Measurements from ENCODE around the gene OR10A2. TPM values are rescaled to one million over a fixed set of nuclear protein-coding genes. Genes with fewer than 3 reads are reported as not detected.

OR10A2 gene
- polyA plus RNA-seq, 1 of the 3 experiments (the other 2 are of a cell fraction), result not detected

- Histone ChIP-seq H3K79me2 (ENCODE audit: insufficient read depth) (no peaks in the 10 kb centered on the region), H3K4me3 (ENCODE audit: low read depth in 2 of 2, low read length in 1 of 2) (no peak within 1 kb of the TSS), H4K20me1 (ENCODE audit: insufficient read depth) (no peaks in the 10 kb centered on the region), H3K9ac (no peak within 1 kb of the TSS), H3K36me3 (replicated peaks in 1 of 2; ENCODE audit: control insufficient read depth in 1 of 2, insufficient read depth in 2 of 2, low read length in 1 of 2) (no peaks in the 10 kb centered on the region), H3K27ac (ENCODE audit: low read depth in 2 of 2, low read length in 1 of 2) (no peak within 1 kb of the TSS), H3K27me3 (ENCODE audit: insufficient read depth) (no peaks in the 10 kb centered on the region), H3F3A (replicated peaks; ENCODE audit: insufficient read depth) (no peaks in the 10 kb centered on the region), H3K4me2 (no peak within 1 kb of the TSS), H3K9me2 (no peaks in the 10 kb centered on the region), H3K9me3 (no peaks in the 10 kb centered on the region), H2AFZ (ENCODE audit: low read depth) (no peak within 1 kb of the TSS), H3K4me1 (ENCODE audit: control insufficient read depth in 1 of 2, insufficient read depth in 2 of 2, low read depth in 1 of 2, low read length in 1 of 2) (no peaks in the 10 kb centered on the region)
- no peak for DNase-seq
- 0% methylated on average over 1 of the region's 1 CpG for WGBS (ENCODE audit: low lambda C conversion rate)
- ChIA-PET POLR2A (no interaction called here), CTCF (no interaction called here)
- no peak for TF ChIP-seq NRF1 (IDR thresholded peaks at IDR 0.05; ENCODE audit: low read depth, low read length)
- TF ChIP-seq USF1 (IDR thresholded peaks at IDR 0.05; ENCODE audit: borderline replicate concordance, low read depth), result no peak
- TF ChIP-seq MAX (IDR thresholded peaks at IDR 0.05; ENCODE audit: low read depth), result no peak
- TF ChIP-seq ZBTB33 (IDR thresholded peaks at IDR 0.05; ENCODE audit: borderline replicate concordance, low read depth), result no peak
- TF ChIP-seq TEAD4 (IDR thresholded peaks at IDR 0.05; ENCODE audit: borderline replicate concordance, insufficient read depth), result no peak
- TF ChIP-seq YY1 (IDR thresholded peaks at IDR 0.05; ENCODE audit: low read depth), result no peak
- TF ChIP-seq FOXJ3 (CRISPR knock-in tag; IDR thresholded peaks at IDR 0.05), result no peak
- no peak for TF ChIP-seq CTCF (IDR thresholded peaks at IDR 0.05)
- TF ChIP-seq SMC3 (IDR thresholded peaks at IDR 0.05; ENCODE audit: low read depth, low read length), result no peak
- no peak for TF ChIP-seq RCOR1 (IDR thresholded peaks at IDR 0.05; ENCODE audit: low read length)
- no peak for TF ChIP-seq MXI1 (IDR thresholded peaks at IDR 0.05; ENCODE audit: low read depth, low read length)
- no peak for TF ChIP-seq IRF3 (IDR thresholded peaks at IDR 0.05; ENCODE audit: low read depth, low read length)
- no peak for TF ChIP-seq PBX3 (IDR thresholded peaks at IDR 0.05)
- TF ChIP-seq JUND (IDR thresholded peaks at IDR 0.05), result no peak
- no peak for TF ChIP-seq FOSL2 (IDR thresholded peaks at IDR 0.05; ENCODE audit: borderline replicate concordance, low read depth)
- no peak for TF ChIP-seq TCF12 (IDR thresholded peaks at IDR 0.05)
- no peak for TF ChIP-seq GABPA (IDR thresholded peaks at IDR 0.05; ENCODE audit: low read depth)
- no peak for TF ChIP-seq EP300 (IDR thresholded peaks at IDR 0.05; ENCODE audit: borderline replicate concordance in 1 of 2, low read depth in 1 of 2, low read length in 1 of 2)
Observed at GRCh38 chr11:6920702-6921101, 57.8 kb downstream of the OR10A2 start, which contains the start of gene OR2D3. TSS of gene OR2D3 (plus strand) at chr11:6921002. CDS start at chr11:6921002, 0 bp downstream.

Other genes starting within 250 kb of the OR10A2 start
- 94.0 and 105 TPM in 2 replicates for gene TPP1, start 243.6 kb upstream of the OR10A2 start, polyA plus RNA-seq (2012; rRNA removed)
- 3.0 and 5.7 TPM in 2 replicates for gene DCHS1, start 207.2 kb upstream of the OR10A2 start, polyA plus RNA-seq (2012; rRNA removed)
- 88.3 and 88.6 TPM in 2 replicates for gene MRPL17, start 179.7 kb upstream of the OR10A2 start, polyA plus RNA-seq (2012; rRNA removed)
- gene OR2AG2, start 91.1 kb upstream of the OR10A2 start, polyA plus RNA-seq (2012; rRNA removed), result not detected in 2 replicates
- not detected in 2 replicates for gene OR2AG1, start 80.0 kb upstream of the OR10A2 start, polyA plus RNA-seq (2012; rRNA removed)
- not detected in 2 replicates for gene OR6A2, start 63.4 kb upstream of the OR10A2 start, polyA plus RNA-seq (2012; rRNA removed)
- not detected in 2 replicates for gene OR10A5, start 17.4 kb upstream of the OR10A2 start, polyA plus RNA-seq (2012; rRNA removed)
- not detected in 2 replicates for gene OR10A4, start 13.6 kb downstream of the OR10A2 start, polyA plus RNA-seq (2012; rRNA removed)
- not detected in 2 replicates for gene OR2D2, start 29.4 kb downstream of the OR10A2 start, polyA plus RNA-seq (2012; rRNA removed)
- gene OR2D3, start 57.9 kb downstream of the OR10A2 start, polyA plus RNA-seq (2012; rRNA removed), result not detected in 2 replicates
- gene ZNF215, start 63.4 kb downstream of the OR10A2 start, polyA plus RNA-seq (2012; rRNA removed), result 0.15 and 0.54 TPM in 2 replicates
- gene ZNF214, start 157.3 kb downstream of the OR10A2 start, polyA plus RNA-seq (2012; rRNA removed), result 1.4 and 2.5 TPM in 2 replicates
- not detected in 2 replicates for gene NLRP14, start 157.4 kb downstream of the OR10A2 start, polyA plus RNA-seq (2012; rRNA removed)
- not detected in 2 replicates for gene RBMXL2, start 225.9 kb downstream of the OR10A2 start, polyA plus RNA-seq (2012; rRNA removed)

Measured in SK-N-SH (cell line).